HCT116 (cell line): ENCODE data around the gene COX5B.
"Not testable (repeated sequence)": the region's sequence is repeated elsewhere in the genome, so short reads cannot be mapped to it uniquely, and the experiment has no call there.

Experiments
- EGR1 ChIP-seq: IDR thresholded peaks from 2 replicates; pipeline ENCODE4 v1.6.1; 2012; ENCODE audit warnings: low read depth
- EZH2 ChIP-seq: fragments of 200-600 bp; sonication (generic); IDR thresholded peaks from 2 replicates; pipeline ENCODE4 v1.6.1; 2017; ENCODE audit warnings: antibody characterized with exemption, mixed run types
- POLR2A ChIP-seq: IDR thresholded peaks from 2 replicates; pipeline ENCODE4 v1.7.0; 2011; ENCODE audit warnings: borderline replicate concordance; ENCODE audit not compliant: insufficient read depth, insufficient read length; ENCODE audit errors: extremely low read depth
- POLR2AphosphoS5 ChIP-seq: IDR thresholded peaks from 2 replicates; pipeline ENCODE4 v1.6.1; 2011; ENCODE audit warnings: mild to moderate bottlenecking, low read depth, low read length, moderate library complexity
- SP1 ChIP-seq: IDR thresholded peaks from 2 replicates; pipeline ENCODE4 v1.6.1; 2012; ENCODE audit warnings: low read depth
- YY1 ChIP-seq: IDR thresholded peaks from 2 replicates; pipeline ENCODE4 v1.6.1; 2011; ENCODE audit warnings: low read length, low read depth, moderate library complexity, mild to moderate bottlenecking; ENCODE audit not compliant: insufficient replicate concordance; ENCODE audit errors: extremely low read depth
- TF ChIP-seq, protein P1 (sequence below), 3 experiments: fragments of 200-600 bp in 1 of 3; sonication (generic) in 1 of 3; IDR thresholded peaks in 2 of 3; conservative IDR thresholded peaks in 1 of 3; 2 replicates each; pipeline ENCODE4 v1.5.1; 2012 to 2017; ENCODE audit warnings: low read depth in 2 of 3, low read length in 2 of 3, antibody characterized with exemption in 1 of 3, borderline replicate concordance in 1 of 3, control low read depth in 1 of 3, mild to moderate bottlenecking in 1 of 3, mixed read lengths in 1 of 3, mixed run types in 1 of 3, moderate library complexity in 1 of 3; ENCODE audit not compliant: insufficient read depth in 1 of 3
- TF ChIP-seq, protein P2 (sequence below): IDR thresholded peaks from 2 replicates; pipeline ENCODE4 v1.6.1; 2012

GRCh38 chr2:97618939-97619827 lies 26.7 kb upstream of the COX5B start:
- TF ChIP-seq YY1, POLR2AphosphoS5, SP1, EZH2, EGR1, POLR2A: not testable (repeated sequence)
- TF ChIP-seq, protein P1, sequence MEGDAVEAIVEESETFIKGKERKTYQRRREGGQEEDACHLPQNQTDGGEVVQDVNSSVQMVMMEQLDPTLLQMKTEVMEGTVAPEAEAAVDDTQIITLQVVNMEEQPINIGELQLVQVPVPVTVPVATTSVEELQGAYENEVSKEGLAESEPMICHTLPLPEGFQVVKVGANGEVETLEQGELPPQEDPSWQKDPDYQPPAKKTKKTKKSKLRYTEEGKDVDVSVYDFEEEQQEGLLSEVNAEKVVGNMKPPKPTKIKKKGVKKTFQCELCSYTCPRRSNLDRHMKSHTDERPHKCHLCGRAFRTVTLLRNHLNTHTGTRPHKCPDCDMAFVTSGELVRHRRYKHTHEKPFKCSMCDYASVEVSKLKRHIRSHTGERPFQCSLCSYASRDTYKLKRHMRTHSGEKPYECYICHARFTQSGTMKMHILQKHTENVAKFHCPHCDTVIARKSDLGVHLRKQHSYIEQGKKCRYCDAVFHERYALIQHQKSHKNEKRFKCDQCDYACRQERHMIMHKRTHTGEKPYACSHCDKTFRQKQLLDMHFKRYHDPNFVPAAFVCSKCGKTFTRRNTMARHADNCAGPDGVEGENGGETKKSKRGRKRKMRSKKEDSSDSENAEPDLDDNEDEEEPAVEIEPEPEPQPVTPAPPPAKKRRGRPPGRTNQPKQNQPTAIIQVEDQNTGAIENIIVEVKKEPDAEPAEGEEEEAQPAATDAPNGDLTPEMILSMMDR (IDR thresholded peaks at IDR 0.05 in 2 of 3, conservative IDR thresholded peaks at IDR 0.05 in 1 of 3; ENCODE audit: borderline replicate concordance in 1 of 3, insufficient read depth in 1 of 3, low read depth in 2 of 3, low read length in 2 of 3): not testable (repeated sequence)
- TF ChIP-seq, protein P2, sequence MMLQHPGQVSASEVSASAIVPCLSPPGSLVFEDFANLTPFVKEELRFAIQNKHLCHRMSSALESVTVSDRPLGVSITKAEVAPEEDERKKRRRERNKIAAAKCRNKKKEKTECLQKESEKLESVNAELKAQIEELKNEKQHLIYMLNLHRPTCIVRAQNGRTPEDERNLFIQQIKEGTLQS: not testable (repeated sequence)
